KG1 (cell line): ENCODE measurements around the gene HERPUD2.
"Not testable (repeated sequence)": the region's sequence is repeated elsewhere in the genome, so short reads cannot be mapped to it uniquely, and the experiment has no call there.

Experiments
- DNase-seq: peaks from one replicate; lab custom pipeline; 2025; lab: John Stamatoyannopoulos, UW

The HERPUD2 gene

GRCh38 chr7:35605760-35606159 is 89.2 kb downstream of the HERPUD2 start:
- no peak for DNase-seq

DNA sequence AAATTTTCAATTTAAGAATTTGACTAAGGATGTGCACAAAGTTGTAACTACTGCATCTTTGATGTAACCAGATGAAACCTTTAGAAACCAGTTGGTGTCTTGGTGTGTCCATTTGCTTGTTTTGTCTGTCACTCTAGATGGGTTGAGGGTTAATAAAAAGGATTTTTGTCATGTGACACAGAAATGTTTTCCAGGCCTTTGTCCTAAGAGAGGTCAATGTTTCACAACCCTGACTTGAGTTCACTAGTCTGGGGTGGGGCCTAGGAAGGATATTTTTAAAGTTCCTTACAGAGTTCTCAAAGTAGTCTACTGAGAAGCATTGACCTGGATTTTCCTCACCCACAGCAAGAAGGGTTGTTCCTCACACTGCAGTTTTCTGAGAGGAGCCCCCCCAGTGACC is 90.3 kb downstream of the HERPUD2 start:
- DNase-seq: no peak

GRCh38 chr7:35599645-35600044 is 95.3 kb downstream of the HERPUD2 start:
- DNase-seq: no peak

DNA sequence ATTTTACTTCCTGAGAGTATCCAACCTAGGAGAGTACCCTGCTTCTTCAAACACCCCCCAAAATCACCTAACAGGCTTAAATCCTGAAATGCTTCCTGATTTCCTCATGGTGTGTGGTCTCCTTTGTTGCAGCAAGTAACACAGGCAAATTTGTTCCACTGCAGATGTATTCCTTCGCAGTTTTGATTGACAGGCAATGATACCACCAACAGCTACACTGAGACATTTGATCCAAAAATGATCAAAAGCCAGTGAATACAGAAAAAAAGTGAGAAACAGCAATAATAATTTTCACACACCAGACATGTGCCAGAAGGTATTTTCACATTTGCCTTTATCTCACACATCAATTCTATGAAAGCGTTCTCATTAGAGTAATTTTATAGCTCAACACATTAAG is 95.9 kb downstream of the HERPUD2 start:
- DNase-seq: no peak

DNA sequence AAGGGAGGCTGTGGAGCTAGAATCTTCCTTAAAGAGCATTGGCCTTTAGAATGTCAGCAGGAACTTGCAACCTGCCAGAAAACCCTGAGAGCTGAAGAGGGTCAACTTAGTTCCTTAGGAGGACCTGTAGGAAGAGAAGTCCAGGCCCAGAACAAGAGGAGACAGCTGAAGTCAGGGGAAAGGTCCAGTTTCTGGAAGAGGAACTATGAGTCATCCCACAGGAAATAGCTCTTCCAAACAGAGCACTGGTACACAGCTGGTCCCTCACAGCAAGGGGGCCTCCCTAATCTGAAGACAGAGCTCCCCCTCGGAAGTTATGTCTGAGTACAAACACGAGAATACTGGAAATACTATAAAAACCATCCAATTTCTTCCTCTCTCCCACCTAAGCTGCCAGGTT is 98.9 kb downstream of the HERPUD2 start:
- DNase-seq: no peak

GRCh38 chr7:35593899-35594298 is 101.0 kb downstream of the HERPUD2 start:
- DNase-seq: no peak

GRCh38 chr7:35588647-35589046 is 106.3 kb downstream of the HERPUD2 start:
- DNase-seq: no peak

- no peak for DNase-seq
Observed at GRCh38 chr7:35584990-35585389, 109.9 kb downstream of the HERPUD2 start.

- not testable (repeated sequence) for DNase-seq
Observed at GRCh38 chr7:35584533-35584932, 110.4 kb downstream of the HERPUD2 start.
